COLO829 (cell line): ENCODE measurements around the gene CA7.

Experiments used
- DNase-seq: peaks from one replicate; pipeline ENCODE4 v3.0.0; 2012; ENCODE audit warnings: low spot score

CA7 gene

GRCh38 chr16:66898933-66899309, 54.7 kb downstream of the CA7 start:
- DNase-seq = no peak

GRCh38 chr16:66899310-66899944, 55.2 kb downstream of the CA7 start:
- no peak for DNase-seq

GRCh38 chr16:66899945-66900710, 55.9 kb downstream of the CA7 start:
- no peak for DNase-seq

- no peak for DNase-seq
Observed at GRCh38 chr16:66900721-66901441, 56.7 kb downstream of the CA7 start.

- DNase-seq = no peak
Observed at GRCh38 chr16:66901626-66902025, 57.4 kb downstream of the CA7 start.

- no peak for DNase-seq
Observed at GRCh38 chr16:66902648-66903543, 58.7 kb downstream of the CA7 start.
